Transverse colon (tissue), 4 donors: ENCODE results near the gene ATXN7L2. TPM values are rescaled to one million over a fixed set of nuclear protein-coding genes. Genes with fewer than 3 reads are reported as not detected.
A peak's percentile ranks its signal among the peaks of the same experiment; 100 is the strongest.

Source experiments
- DNase-seq: peaks from one replicate; pipeline ENCODE4 v3.0.0-alpha.2; 2019
- H3K27ac ChIP-seq, 4 donors: fragments of 200-600 bp; sonication (generic); 2 replicates each; pipeline ENCODE4 v1.5.1; 2016 to 2018; ENCODE audit warnings: inconsistent platforms in 4 of 4
- H3K27me3 ChIP-seq: fragments of 200-600 bp; sonication (generic); 2 replicates; pipeline ENCODE4 v1.5.1; 2017; ENCODE audit warnings: inconsistent platforms
- H3K36me3 ChIP-seq, 4 donors: fragments of 200-600 bp; sonication (generic); 2 replicates each; pipeline ENCODE4 v1.5.1; 2017 to 2019; ENCODE audit warnings: inconsistent platforms in 4 of 4
- H3K4me1 ChIP-seq, 4 donors: fragments of 200-600 bp; sonication (generic); 2 replicates each; pipeline ENCODE4 v1.5.1; 2017 to 2020; ENCODE audit warnings: inconsistent platforms in 4 of 4
- H3K4me3 ChIP-seq, 4 donors: fragments of 200-600 bp; sonication (generic); 1 replicate in 1 of 4; 2 replicates in 3 of 4; pipeline versions ENCODE4 v1.5.1 to v1.6.1; 2017 to 2019; ENCODE audit warnings: inconsistent platforms in 4 of 4
- H3K9me3 ChIP-seq, 2 donors: fragments of 200-600 bp; sonication (generic); 2 replicates each; pipeline ENCODE4 v1.5.1; 2017 to 2019; ENCODE audit warnings: inconsistent platforms in 2 of 2
- CTCF ChIP-seq, 5 experiments: fragments of 200-600 bp in 3 of 5; fragments of 450-650 bp in 2 of 5; sonication (generic) in 3 of 5; IDR thresholded peaks; 1 replicate in 2 of 5; 2 replicates in 3 of 5; pipeline ENCODE4 v1.5.1; 2016 to 2017; ENCODE audit warnings: antibody characterized with exemption in 5 of 5, inconsistent platforms in 3 of 5, mild to moderate bottlenecking in 2 of 5, moderate library complexity in 1 of 5
- EP300 ChIP-seq: sonication (generic); formaldehyde crosslinking; IDR thresholded peaks from one replicate; pipeline ENCODE4 v1.6.1; 2017; ENCODE audit warnings: antibody characterized with exemption, low read depth
- POLR2A ChIP-seq: fragments of 450-650 bp; IDR thresholded peaks from one replicate; pipeline ENCODE4 v1.6.1; 2016; ENCODE audit warnings: antibody characterized with exemption, mild to moderate bottlenecking, moderate library complexity
- POLR2AphosphoS5 ChIP-seq, 3 donors: sonication (generic); formaldehyde crosslinking; IDR thresholded peaks; one replicate each; pipeline ENCODE4 v1.6.1; 2016; ENCODE audit warnings: antibody characterized with exemption in 3 of 3
- WGBS, 2 donors: methylation state at CpG; one replicate each; pipeline ENCODE4 v1.1.5; 2018; ENCODE audit warnings: low coverage in 1 of 2; 5-methylcytosine and 5-hydroxymethylcytosine counted together
- in situ Hi-C, 4 donors: fragments of 200-750 bp; cut with MboI; loops; one replicate each; pipeline versions ENCODE4 v1.15.0 to v1.15.1; 2017; ENCODE audit warnings: low sequenced_read_pairs in 3 of 4, low pct_ligation_motif_present in 1 of 4, low pct_unique_long_range_greater_than_20kb in 1 of 4
- intact Hi-C: fragments of 100-400 bp; cut with DNase I; formaldehyde crosslinking; loops from one replicate; pipeline ENCODE4 v1.15.1; 2023; ENCODE audit warnings: low total_unique reads
- total RNA-seq, 4 donors: library from RNA; depleted of rRNA; stranded (reverse); fragments of >200 nt; gene quantifications; one replicate each; pipeline ENCODE4 v1.1.0, GENCODE V29; 2016

Gene ATXN7L2
- total RNA-seq, 4 donors from 2014 or later: 2.7 to 12.3 (median 6.2) TPM

- intact Hi-C loops: no loop called here
- 11 to 35% methylated on average over 1 to 7 of the region's 7 CpGs for WGBS, 2 donors
- H3K4me1 ChIP-seq: peaks cover 0 to 9% (median 7%) of the 10 kb centered on the region in 4 donors
- H3K9me3 ChIP-seq: no peaks in the 10 kb centered on the region
- no peak overlapping the region for H3K4me3 ChIP-seq
- no peak for TF ChIP-seq POLR2AphosphoS5 (IDR thresholded peaks at IDR 0.05)
- no peak overlapping the region for H3K27ac ChIP-seq
- in situ Hi-C loops: no loop called here
- no peaks in the 10 kb centered on the region for H3K36me3 ChIP-seq
- peak; percentile 35 for DNase-seq
- peaks cover 4% of the 10 kb centered on the region for H3K27me3 ChIP-seq
These were observed 4.9 kb upstream of the ATXN7L2 start for GRCh38 chr1:109478806-109479205.

- in situ Hi-C loops (no loop called here), intact Hi-C loops (no loop called here)
- no peaks in the 10 kb centered on the region for H3K9me3 ChIP-seq
- H3K4me3 ChIP-seq: no peak overlapping the region
- H3K27me3 ChIP-seq: peaks cover 4% of the 10 kb centered on the region
- TF ChIP-seq POLR2AphosphoS5 (IDR thresholded peaks at IDR 0.05) (no peak), CTCF (IDR thresholded peaks at IDR 0.05) (no peak), POLR2A (no peak), EP300 (no peak)
- no peak overlapping the region for H3K27ac ChIP-seq
- no peaks in the 10 kb centered on the region for H3K36me3 ChIP-seq
- WGBS, 2 donors: 50 to 63% methylated on average over 2 to 5 of the region's 5 CpGs
- H3K4me1 ChIP-seq: peaks cover 0 to 11% (median 8%) of the 10 kb centered on the region in 4 donors
- DNase-seq: no peak
These were observed 4.4 kb upstream of the ATXN7L2 start for GRCh38 chr1:109479311-109479710.

GRCh38 chr1:109479901-109480300 lies 3.8 kb upstream of the ATXN7L2 start:
- no peaks in the 10 kb centered on the region for H3K36me3 ChIP-seq
- in situ Hi-C loops: no loop called here
- intact Hi-C loops: no loop called here
- DNase-seq: no peak
- no peaks in the 10 kb centered on the region for H3K9me3 ChIP-seq
- H3K4me1 ChIP-seq: peaks cover 5 to 17% (median 11%) of the 10 kb centered on the region in 4 donors
- WGBS, 2 donors: 88% methylated on average over 3 of the region's 3 CpGs; no CpG with 5 or more reads in 1 of the 2 donors
- no peak overlapping the region for H3K4me3 ChIP-seq
- no peak overlapping the region for H3K27ac ChIP-seq
- peaks cover 4% of the 10 kb centered on the region for H3K27me3 ChIP-seq
- TF ChIP-seq POLR2AphosphoS5 (IDR thresholded peaks at IDR 0.05): no peak
- TF ChIP-seq EP300: no peak
- TF ChIP-seq CTCF (IDR thresholded peaks at IDR 0.05): no peak
- TF ChIP-seq POLR2A: no peak

GRCh38 chr1:109481646-109482045 lies 2.1 kb upstream of the ATXN7L2 start:
- intact Hi-C loops (no loop called here), in situ Hi-C loops (no loop called here)
- Histone ChIP-seq H3K27me3 (peaks cover 4% of the 10 kb centered on the region), H3K4me3 (no peak overlapping the region), H3K36me3 (no peaks in the 10 kb centered on the region), H3K4me1 (peaks cover 8 to 20% (median 13%) of the 10 kb centered on the region in 4 donors), H3K9me3 (no peaks in the 10 kb centered on the region), H3K27ac (no peak overlapping the region)
- no peak for TF ChIP-seq CTCF (IDR thresholded peaks at IDR 0.05)
- TF ChIP-seq POLR2A: no peak
- no peak for TF ChIP-seq POLR2AphosphoS5 (IDR thresholded peaks at IDR 0.05)
- TF ChIP-seq EP300: no peak
- WGBS, 2 donors: 84% methylated on average over 2 of the region's 2 CpGs; no CpG with 5 or more reads in 1 of the 2 donors
- DNase-seq: no peak

GRCh38 chr1:109482242-109482641 lies 1.5 kb upstream of the ATXN7L2 start:
- in situ Hi-C loops: no loop called here
- H3K27ac ChIP-seq: no peak overlapping the region
- peaks cover 4% of the 10 kb centered on the region for H3K27me3 ChIP-seq
- H3K9me3 ChIP-seq: no peaks in the 10 kb centered on the region
- peaks cover 8 to 20% (median 13%) of the 10 kb centered on the region in 4 donors for H3K4me1 ChIP-seq
- H3K4me3 ChIP-seq: no peak overlapping the region
- intact Hi-C loops: no loop called here
- TF ChIP-seq EP300: no peak
- no peak for TF ChIP-seq CTCF (IDR thresholded peaks at IDR 0.05)
- no peak for TF ChIP-seq POLR2AphosphoS5 (IDR thresholded peaks at IDR 0.05)
- no peak for TF ChIP-seq POLR2A
- DNase-seq: no peak
- no peaks in the 10 kb centered on the region for H3K36me3 ChIP-seq
